H9 (cell line): ENCODE data around the gene PTBP3. TPM values are rescaled to one million over a fixed set of nuclear protein-coding genes. Genes with fewer than 3 reads are reported as not detected.
A peak's percentile ranks its signal among the peaks of the same experiment; 100 is the strongest.

Experiments used
- DNase-seq: peaks from one replicate; pipeline ENCODE4 v3.0.0-alpha.2; 2017
- H2AFZ ChIP-seq: one replicate; pipeline ENCODE4 v1.6.1; 2013; ENCODE audit warnings: mild to moderate bottlenecking, low read length, control low read depth, moderate library complexity
- H2AK5ac ChIP-seq: 2 replicates; pipeline ENCODE4 v1.6.1; 2013; ENCODE audit warnings: low read length, control low read depth, mixed read lengths; ENCODE audit not compliant: insufficient read length
- H2BK120ac ChIP-seq: one replicate; pipeline ENCODE4 v1.6.1; 2013; ENCODE audit warnings: low read depth, mild to moderate bottlenecking, low read length, control low read depth, inconsistent platforms; ENCODE audit not compliant: poor library complexity, severe bottlenecking
- H2BK12ac ChIP-seq: 2 replicates; pipeline ENCODE4 v1.6.1; 2013; ENCODE audit warnings: low read length, control low read depth, mixed read lengths, low read depth; ENCODE audit not compliant: insufficient read length
- H2BK15ac ChIP-seq: 2 replicates; pipeline ENCODE4 v1.6.1; 2013; ENCODE audit warnings: low read depth, low read length, control low read depth
- H2BK20ac ChIP-seq: one replicate; pipeline ENCODE4 v1.6.1; 2013; ENCODE audit warnings: low read depth, mild to moderate bottlenecking, low read length, control low read depth, inconsistent platforms; ENCODE audit not compliant: poor library complexity, severe bottlenecking
- H2BK5ac ChIP-seq: 2 replicates; pipeline ENCODE4 v1.6.1; 2013; ENCODE audit warnings: low read length, control low read depth, mixed read lengths; ENCODE audit not compliant: insufficient read length
- H3K14ac ChIP-seq: 2 replicates; pipeline ENCODE4 v1.6.1; 2013; ENCODE audit warnings: low read length, control low read depth; ENCODE audit not compliant: insufficient read depth
- H3K18ac ChIP-seq: 2 replicates; pipeline ENCODE4 v1.6.1; 2013; ENCODE audit warnings: low read depth, mild to moderate bottlenecking, mixed read lengths, low read length, control low read depth; ENCODE audit not compliant: insufficient read length
- H3K23ac ChIP-seq: 2 replicates; pipeline ENCODE4 v1.6.1; 2013; ENCODE audit warnings: low read length, control low read depth, mixed read lengths, low read depth; ENCODE audit not compliant: insufficient read length
- H3K23me2 ChIP-seq: 2 replicates; pipeline ENCODE4 v1.6.1; 2013; ENCODE audit warnings: low read depth, mild to moderate bottlenecking, mixed read lengths, low read length, control low read depth; ENCODE audit not compliant: insufficient read length, poor library complexity, severe bottlenecking
- H3K27ac ChIP-seq: 2 replicates; pipeline ENCODE4 v1.5.1; 2013; ENCODE audit warnings: low read length, control low read depth, mixed read lengths, low read depth; ENCODE audit not compliant: insufficient read length
- H3K27me3 ChIP-seq: 2 replicates; pipeline ENCODE4 v1.6.1; 2013; ENCODE audit warnings: low read length, control low read depth, inconsistent platforms; ENCODE audit not compliant: insufficient read depth
- H3K4ac ChIP-seq: 2 replicates; pipeline ENCODE4 v1.6.1; 2013; ENCODE audit warnings: low read depth, mild to moderate bottlenecking, control low read depth, inconsistent platforms, low read length, moderate library complexity
- H3K4me1 ChIP-seq: 2 replicates; pipeline ENCODE4 v1.6.1; 2013; ENCODE audit warnings: low read length, control low read depth, inconsistent platforms; ENCODE audit not compliant: insufficient read depth
- H3K4me2 ChIP-seq: 2 replicates; pipeline ENCODE4 v1.6.1; 2013; ENCODE audit warnings: low read length, control low read depth, mixed read lengths; ENCODE audit not compliant: insufficient read length, insufficient read depth
- H3K56ac ChIP-seq: 2 replicates; pipeline ENCODE4 v1.6.1; 2013; ENCODE audit warnings: low read depth, mild to moderate bottlenecking, mixed read lengths, low read length, control low read depth; ENCODE audit not compliant: insufficient read length
- H3K79me1 ChIP-seq: 2 replicates; pipeline ENCODE4 v1.6.1; 2013; ENCODE audit warnings: low read depth, mild to moderate bottlenecking, moderate library complexity, low read length, control low read depth, inconsistent platforms; ENCODE audit not compliant: insufficient read depth, poor library complexity, severe bottlenecking
- H3K79me2 ChIP-seq: 2 replicates; pipeline ENCODE4 v1.6.1; 2013; ENCODE audit warnings: low read length, control low read depth, inconsistent platforms; ENCODE audit not compliant: insufficient read depth
- H3K9ac ChIP-seq: 2 replicates; pipeline ENCODE4 v1.6.1; 2013; ENCODE audit warnings: low read length, control low read depth, mixed read lengths; ENCODE audit not compliant: insufficient read length; ENCODE audit errors: extremely low read depth
- H3K9me3 ChIP-seq: one replicate; pipeline ENCODE4 v1.6.1; 2013; ENCODE audit warnings: low read depth, low read length, inconsistent platforms; ENCODE audit not compliant: control insufficient read depth
- H3T11ph ChIP-seq: one replicate; pipeline ENCODE4 v1.6.1; 2013; ENCODE audit warnings: mild to moderate bottlenecking, low read length, control low read depth, inconsistent platforms
- H4K20me1 ChIP-seq: one replicate; pipeline ENCODE4 v1.6.1; 2013; ENCODE audit not compliant: control insufficient read depth, insufficient read length, insufficient read depth
- H4K5ac ChIP-seq: 2 replicates; pipeline ENCODE4 v1.6.1; 2013; ENCODE audit warnings: low read depth, mild to moderate bottlenecking, mixed read lengths, low read length, control low read depth; ENCODE audit not compliant: insufficient read length
- H4K8ac ChIP-seq: replicated peaks from 2 replicates; pipeline ENCODE4 v1.6.1; 2013; ENCODE audit warnings: low read length, control low read depth, mixed read lengths, low read depth; ENCODE audit not compliant: insufficient read length
- H4K91ac ChIP-seq: 2 replicates; pipeline ENCODE4 v1.6.1; 2013; ENCODE audit warnings: low read depth, mild to moderate bottlenecking, moderate library complexity, mixed read lengths, low read length, control low read depth; ENCODE audit not compliant: insufficient read length
- H3K27ac Mint-ChIP-seq, 3 experiments: 2 replicates in 2 of 3; 3 replicates in 1 of 3; pipeline ENCODE4 v1.8.0; 2020 to 2021; ENCODE audit warnings: mixed read lengths in 3 of 3, mild to moderate bottlenecking in 1 of 3, moderate library complexity in 1 of 3
- H3K27me3 Mint-ChIP-seq: 2 replicates; pipeline ENCODE4 v1.8.0; 2021; ENCODE audit warnings: low read depth, mild to moderate bottlenecking, moderate library complexity, mixed read lengths
- H3K36me3 Mint-ChIP-seq, 3 experiments: 2 replicates in 2 of 3; 3 replicates in 1 of 3; pipeline ENCODE4 v1.8.0; 2020 to 2021; ENCODE audit warnings: low read depth in 3 of 3, mixed read lengths in 3 of 3; ENCODE audit not compliant: insufficient read depth in 1 of 3
- H3K4me1 Mint-ChIP-seq, 2 experiments: 2 replicates each; pipeline ENCODE4 v1.8.0; 2020; ENCODE audit warnings: mixed read lengths in 2 of 2
- H3K4me3 Mint-ChIP-seq, 2 experiments: 2 replicates in 1 of 2; 3 replicates in 1 of 2; pipeline ENCODE4 v1.8.0; 2020 to 2021; ENCODE audit warnings: mild to moderate bottlenecking in 2 of 2, mixed read lengths in 2 of 2, moderate library complexity in 1 of 2
- H3K9me3 Mint-ChIP-seq, 2 experiments: 2 replicates in 1 of 2; 3 replicates in 1 of 2; pipeline ENCODE4 v1.8.0; 2020; ENCODE audit warnings: mild to moderate bottlenecking in 2 of 2, mixed read lengths in 2 of 2, moderate library complexity in 1 of 2
- CTCF ChIP-seq: fragments of 200-600 bp; sonication (generic); conservative IDR thresholded peaks from 3 replicates; pipeline ENCODE4 v1.8.0; 2021; ENCODE audit warnings: antibody characterized with exemption, mild to moderate bottlenecking
- WGBS: extraction: QIAGEN DNeasy Blood & Tissue Kit; methylation state at CpG from one replicate; pipeline ENCODE4 v1.1.7; 2013; ENCODE audit warnings: missing lambda C conversion rate, low lambda C conversion rate, mixed read lengths; ENCODE audit not compliant: insufficient read length; ENCODE audit errors: extremely low coverage; 5-methylcytosine and 5-hydroxymethylcytosine counted together
- total RNA-seq: library from RNA; stranded (reverse); gene quantifications from 2 replicates; pipeline ENCODE4 v1.2.1, GENCODE V29; 2021

PTBP3 gene
- total RNA-seq, 1 experiment from 2014 or later: 89.5 TPM

- H3K79me2 ChIP-seq: 0 out of 2 replicates have a peak, but pooled peaks cover 1% of the 10 kb centered on the region
- H3K4me1 Mint-ChIP-seq: peaks cover 25 to 29% of the 10 kb centered on the region in 2 experiments
These were observed 46.8 kb upstream of the PTBP3 start, which contains the start of gene HSDL2 for GRCh38 chr9:112380102-112380824. Gene HSDL2 (plus strand): TSS chr9:112380108. CDS start chr9:112380164, 56 bp downstream.

More at GRCh38 chr9:112380102-112380824, 46.8 kb upstream of the PTBP3 start, which contains the start of gene HSDL2:
- H3K56ac ChIP-seq: no peak within 1 kb of the TSS
- Mint-ChIP-seq H3K27me3 (no peaks in the 10 kb centered on the region), H3K27ac (peak within 1 kb of the TSS; percentile 97 to 99 (median 99)), H3K9me3 (no peaks in the 10 kb centered on the region; a peak in 1 of 5 replicates), H3K36me3 (peaks cover 0 to 4% (median 1%) of the 10 kb centered on the region in 3 experiments; a peak in 6 of 7 replicates), H3K4me3 (peak within 1 kb of the TSS; percentile 92 to 93)
- no peaks in the 10 kb centered on the region for H4K20me1 ChIP-seq
- H3K27me3 ChIP-seq: no peaks in the 10 kb centered on the region
- H3K23ac ChIP-seq: no peak within 1 kb of the TSS
- H4K8ac ChIP-seq: no peak within 1 kb of the TSS
- H3T11ph ChIP-seq: no peak within 1 kb of the TSS
- peak within 1 kb of the TSS; percentile 97 for H3K14ac ChIP-seq
- no peak within 1 kb of the TSS for H2AK5ac ChIP-seq
- H4K5ac ChIP-seq: no peak within 1 kb of the TSS
- no peak within 1 kb of the TSS for H2BK20ac ChIP-seq
- H2BK15ac ChIP-seq: no peak within 1 kb of the TSS
- no peaks in the 10 kb centered on the region for H3K9me3 ChIP-seq
- peak within 1 kb of the TSS; percentile 24 for H2BK120ac ChIP-seq
- H3K4me1 ChIP-seq: no peaks in the 10 kb centered on the region; the same call in 1 of the 2 replicates
- H2AFZ ChIP-seq: no peak within 1 kb of the TSS
- DNase-seq: no peak
- H3K4ac ChIP-seq: no peak within 1 kb of the TSS; the same call in 1 of the 2 replicates
- no peak within 1 kb of the TSS for H2BK5ac ChIP-seq
- peak within 1 kb of the TSS; percentile 99 for H3K18ac ChIP-seq
- H3K9ac ChIP-seq: peak within 1 kb of the TSS; percentile 83
- peak within 1 kb of the TSS; percentile 44 for H3K27ac ChIP-seq
- H2BK12ac ChIP-seq: no peak within 1 kb of the TSS
- peaks cover 10% of the 10 kb centered on the region for H3K23me2 ChIP-seq
- TF ChIP-seq CTCF: no peak
- WGBS: no CpG with 5 or more reads among the region's 43 CpGs
- H4K91ac ChIP-seq: no peak within 1 kb of the TSS
- H3K4me2 ChIP-seq: peak within 1 kb of the TSS; percentile 87
- no peaks in the 10 kb centered on the region for H3K79me1 ChIP-seq
